ENCODE results near the gene SLC30A2.

- TF ChIP-seq STAT6 (CRISPR knock-in tag; IDR thresholded peaks at IDR 0.05; ENCODE audit: borderline replicate concordance) (no peak), RFX5 (IDR thresholded peaks at IDR 0.05; ENCODE audit: low read depth, low read length) (no peak), ZNF776 (CRISPR knock-in tag; IDR thresholded peaks at IDR 0.05) (no peak), ARID3A (IDR thresholded peaks at IDR 0.05; ENCODE audit: low read depth, low read length) (no peak), RARG (CRISPR knock-in tag; IDR thresholded peaks at IDR 0.05; ENCODE audit: low read depth) (no peak), POLR2AphosphoS5 (IDR thresholded peaks at IDR 0.05; ENCODE audit: low read depth, low read length) (no peak), MYNN (CRISPR knock-in tag; IDR thresholded peaks at IDR 0.05; ENCODE audit: low read depth) (no peak)
Measured at GRCh38 chr1:26020330-26020768, 25.6 kb downstream of the SLC30A2 start.
